Neural cell (in vitro differentiated cells): ENCODE data around the gene EHMT1.
"Not testable (repeated sequence)": the region's sequence is repeated elsewhere in the genome, so short reads cannot be mapped to it uniquely, and the experiment has no call there.

Experiments
- EP300 ChIP-seq: fragments of 450-650 bp; conservative IDR thresholded peaks from 2 replicates; pipeline ENCODE4 v1.6.1; 2014; ENCODE audit warnings: antibody characterized with exemption, mild to moderate bottlenecking, moderate library complexity; ENCODE audit not compliant: poor library complexity, severe bottlenecking
- EZH2 ChIP-seq: fragments of 200-600, 300-800 bp; shearing (Covaris generic), sonication (generic); IDR thresholded peaks from 2 replicates; pipeline ENCODE4 v1.6.1; 2014; ENCODE audit warnings: antibody characterized with exemption, low read length, borderline replicate concordance, mild to moderate bottlenecking; ENCODE audit not compliant: insufficient read depth, poor library complexity, severe bottlenecking
- POLR2AphosphoS5 ChIP-seq: IDR thresholded peaks from 2 replicates; pipeline ENCODE4 v1.6.1; 2012
- RAD21 ChIP-seq: fragments of 450-650 bp; conservative IDR thresholded peaks from 2 replicates; pipeline ENCODE4 v1.6.1; 2014; ENCODE audit warnings: antibody characterized with exemption, mild to moderate bottlenecking, moderate library complexity
- SMC3 ChIP-seq: fragments of 450-650 bp; conservative IDR thresholded peaks from 2 replicates; pipeline ENCODE4 v1.6.1; 2014; ENCODE audit warnings: antibody characterized with exemption, mild to moderate bottlenecking, moderate library complexity; ENCODE audit not compliant: poor library complexity
- TF ChIP-seq, protein P1 (sequence below): fragments of 450-650 bp; IDR thresholded peaks from 2 replicates; pipeline ENCODE4 v1.5.1; 2014; ENCODE audit warnings: antibody characterized with exemption, mild to moderate bottlenecking, moderate library complexity; ENCODE audit not compliant: poor library complexity, severe bottlenecking
- TF ChIP-seq, protein P2 (sequence below): IDR thresholded peaks from 2 replicates; pipeline ENCODE4 v1.6.1; 2012; ENCODE audit warnings: borderline replicate concordance

DNA sequence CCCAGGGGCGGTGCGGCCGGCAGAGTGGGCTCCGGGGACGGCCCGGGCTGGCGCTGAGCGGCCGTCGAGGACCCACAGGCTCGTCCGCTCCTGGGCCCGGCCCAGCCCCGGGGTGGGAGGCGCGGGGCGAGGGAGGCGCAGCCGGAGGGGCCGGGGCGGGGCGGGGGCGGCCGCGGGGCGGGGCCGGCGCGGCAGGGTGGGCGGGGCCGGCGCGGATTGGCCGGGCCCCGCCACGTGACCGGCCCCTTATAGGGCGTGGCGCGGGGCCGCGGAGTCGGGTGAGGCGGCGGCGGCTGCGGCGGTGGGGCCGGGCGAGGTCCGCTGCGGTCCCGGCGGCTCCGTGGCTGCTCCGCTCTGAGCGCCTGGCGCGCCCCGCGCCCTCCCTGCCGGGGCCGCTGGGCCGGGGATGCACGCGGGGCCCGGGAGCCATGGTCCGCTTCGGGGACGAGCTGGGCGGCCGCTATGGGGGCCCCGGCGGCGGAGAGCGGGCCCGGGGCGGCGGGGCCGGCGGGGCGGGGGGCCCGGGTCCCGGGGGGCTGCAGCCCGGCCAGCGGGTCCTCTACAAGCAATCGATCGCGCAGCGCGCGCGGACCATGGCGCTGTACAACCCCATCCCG lies 258.8 kb downstream of the EHMT1 start, which contains the start of gene CACNA1B:
- TF ChIP-seq, protein P1, sequence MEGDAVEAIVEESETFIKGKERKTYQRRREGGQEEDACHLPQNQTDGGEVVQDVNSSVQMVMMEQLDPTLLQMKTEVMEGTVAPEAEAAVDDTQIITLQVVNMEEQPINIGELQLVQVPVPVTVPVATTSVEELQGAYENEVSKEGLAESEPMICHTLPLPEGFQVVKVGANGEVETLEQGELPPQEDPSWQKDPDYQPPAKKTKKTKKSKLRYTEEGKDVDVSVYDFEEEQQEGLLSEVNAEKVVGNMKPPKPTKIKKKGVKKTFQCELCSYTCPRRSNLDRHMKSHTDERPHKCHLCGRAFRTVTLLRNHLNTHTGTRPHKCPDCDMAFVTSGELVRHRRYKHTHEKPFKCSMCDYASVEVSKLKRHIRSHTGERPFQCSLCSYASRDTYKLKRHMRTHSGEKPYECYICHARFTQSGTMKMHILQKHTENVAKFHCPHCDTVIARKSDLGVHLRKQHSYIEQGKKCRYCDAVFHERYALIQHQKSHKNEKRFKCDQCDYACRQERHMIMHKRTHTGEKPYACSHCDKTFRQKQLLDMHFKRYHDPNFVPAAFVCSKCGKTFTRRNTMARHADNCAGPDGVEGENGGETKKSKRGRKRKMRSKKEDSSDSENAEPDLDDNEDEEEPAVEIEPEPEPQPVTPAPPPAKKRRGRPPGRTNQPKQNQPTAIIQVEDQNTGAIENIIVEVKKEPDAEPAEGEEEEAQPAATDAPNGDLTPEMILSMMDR = not testable (repeated sequence)
- TF ChIP-seq, protein P2, sequence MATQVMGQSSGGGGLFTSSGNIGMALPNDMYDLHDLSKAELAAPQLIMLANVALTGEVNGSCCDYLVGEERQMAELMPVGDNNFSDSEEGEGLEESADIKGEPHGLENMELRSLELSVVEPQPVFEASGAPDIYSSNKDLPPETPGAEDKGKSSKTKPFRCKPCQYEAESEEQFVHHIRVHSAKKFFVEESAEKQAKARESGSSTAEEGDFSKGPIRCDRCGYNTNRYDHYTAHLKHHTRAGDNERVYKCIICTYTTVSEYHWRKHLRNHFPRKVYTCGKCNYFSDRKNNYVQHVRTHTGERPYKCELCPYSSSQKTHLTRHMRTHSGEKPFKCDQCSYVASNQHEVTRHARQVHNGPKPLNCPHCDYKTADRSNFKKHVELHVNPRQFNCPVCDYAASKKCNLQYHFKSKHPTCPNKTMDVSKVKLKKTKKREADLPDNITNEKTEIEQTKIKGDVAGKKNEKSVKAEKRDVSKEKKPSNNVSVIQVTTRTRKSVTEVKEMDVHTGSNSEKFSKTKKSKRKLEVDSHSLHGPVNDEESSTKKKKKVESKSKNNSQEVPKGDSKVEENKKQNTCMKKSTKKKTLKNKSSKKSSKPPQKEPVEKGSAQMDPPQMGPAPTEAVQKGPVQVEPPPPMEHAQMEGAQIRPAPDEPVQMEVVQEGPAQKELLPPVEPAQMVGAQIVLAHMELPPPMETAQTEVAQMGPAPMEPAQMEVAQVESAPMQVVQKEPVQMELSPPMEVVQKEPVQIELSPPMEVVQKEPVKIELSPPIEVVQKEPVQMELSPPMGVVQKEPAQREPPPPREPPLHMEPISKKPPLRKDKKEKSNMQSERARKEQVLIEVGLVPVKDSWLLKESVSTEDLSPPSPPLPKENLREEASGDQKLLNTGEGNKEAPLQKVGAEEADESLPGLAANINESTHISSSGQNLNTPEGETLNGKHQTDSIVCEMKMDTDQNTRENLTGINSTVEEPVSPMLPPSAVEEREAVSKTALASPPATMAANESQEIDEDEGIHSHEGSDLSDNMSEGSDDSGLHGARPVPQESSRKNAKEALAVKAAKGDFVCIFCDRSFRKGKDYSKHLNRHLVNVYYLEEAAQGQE = not testable (repeated sequence)
- not testable (repeated sequence) for TF ChIP-seq EZH2, POLR2AphosphoS5, RAD21, SMC3, EP300
